Smooth muscle cell (in vitro differentiated cells): ENCODE data around the gene TCHH. TPM values are rescaled to one million over a fixed set of nuclear protein-coding genes. Genes with fewer than 3 reads are reported as not detected.
"Not testable (repeated sequence)": the region's sequence is repeated elsewhere in the genome, so short reads cannot be mapped to it uniquely, and the experiment has no call there.

ENCODE experiments used
- DNase-seq: peaks from one replicate; lab custom pipeline; 2025; ENCODE audit not compliant: unreplicated experiment; lab: John Stamatoyannopoulos, UW
- H2AFZ ChIP-seq: fragments of 200-600 bp; sonication (generic); 2 replicates; pipeline ENCODE4 v1.6.0; 2016; ENCODE audit warnings: antibody characterized with exemption, low read depth, mild to moderate bottlenecking
- H3F3A ChIP-seq: fragments of 200-600 bp; sonication (generic); 2 replicates; pipeline ENCODE4 v1.6.0; 2017; ENCODE audit warnings: antibody characterized with exemption, low read depth
- H3K27ac ChIP-seq: fragments of 200-600 bp; sonication (generic); 2 replicates; pipeline ENCODE4 v1.5.1; 2016; ENCODE audit warnings: low read depth, mild to moderate bottlenecking
- H3K27me3 ChIP-seq: fragments of 200-600 bp; sonication (generic); 2 replicates; pipeline ENCODE4 v1.6.1; 2016; ENCODE audit warnings: low read depth, mild to moderate bottlenecking
- H3K36me3 ChIP-seq: fragments of 200-600 bp; sonication (generic); 2 replicates; pipeline ENCODE4 v1.5.1; 2016; ENCODE audit warnings: low read depth
- H3K4me1 ChIP-seq: fragments of 200-600 bp; sonication (generic); 2 replicates; pipeline ENCODE4 v1.5.1; 2016; ENCODE audit warnings: low read depth
- H3K4me2 ChIP-seq: fragments of 200-600 bp; sonication (generic); 2 replicates; pipeline ENCODE4 v1.6.0; 2016; ENCODE audit warnings: mild to moderate bottlenecking
- H3K4me3 ChIP-seq: fragments of 200-600 bp; sonication (generic); 2 replicates; pipeline ENCODE4 v1.5.1; 2016; ENCODE audit warnings: mild to moderate bottlenecking
- H3K79me2 ChIP-seq: fragments of 200-600 bp; sonication (generic); 2 replicates; pipeline ENCODE4 v1.6.0; 2016; ENCODE audit warnings: low read depth, mild to moderate bottlenecking
- H3K9ac ChIP-seq: fragments of 200-600 bp; sonication (generic); 2 replicates; pipeline ENCODE4 v1.6.0; 2016; ENCODE audit warnings: low read depth
- H3K9me3 ChIP-seq: fragments of 200-600 bp; sonication (generic); replicated peaks from 2 replicates; pipeline ENCODE4 v1.5.1; 2016; ENCODE audit warnings: low read depth
- H4K20me1 ChIP-seq: fragments of 200-600 bp; sonication (generic); 2 replicates; pipeline ENCODE4 v1.6.0; 2016; ENCODE audit warnings: low read depth
- WGBS: methylation state at CpG from one replicate; pipeline ENCODE4 v1.1.7; 2016; ENCODE audit warnings: low lambda C conversion rate; 5-methylcytosine and 5-hydroxymethylcytosine counted together
- polyA plus RNA-seq: library from polyadenylated mRNA; unstranded; fragments of >200 nt; fragmentation: Nextera tagmentation; extraction: Ambion mirVana; gene quantifications from 2 replicates; pipeline ENCODE4 v1.2.1, GENCODE V29; 2016
- total RNA-seq: library from RNA; depleted of rRNA; stranded (reverse); fragments of >200 nt; gene quantifications from 2 replicates; pipeline ENCODE4 v1.2.3, GENCODE V29; 2014
- TF ChIP-seq, protein P1 (sequence below): fragments of 200-600 bp; sonication (generic); IDR thresholded peaks from 2 replicates; pipeline ENCODE4 v1.5.1; 2017; ENCODE audit warnings: borderline replicate concordance, mild to moderate bottlenecking, antibody characterized with exemption; ENCODE audit not compliant: insufficient read depth, poor library complexity, severe bottlenecking

The TCHH gene
- total and polyA plus RNA-seq, 2 experiments from 2014 or later, result not detected

DNA sequence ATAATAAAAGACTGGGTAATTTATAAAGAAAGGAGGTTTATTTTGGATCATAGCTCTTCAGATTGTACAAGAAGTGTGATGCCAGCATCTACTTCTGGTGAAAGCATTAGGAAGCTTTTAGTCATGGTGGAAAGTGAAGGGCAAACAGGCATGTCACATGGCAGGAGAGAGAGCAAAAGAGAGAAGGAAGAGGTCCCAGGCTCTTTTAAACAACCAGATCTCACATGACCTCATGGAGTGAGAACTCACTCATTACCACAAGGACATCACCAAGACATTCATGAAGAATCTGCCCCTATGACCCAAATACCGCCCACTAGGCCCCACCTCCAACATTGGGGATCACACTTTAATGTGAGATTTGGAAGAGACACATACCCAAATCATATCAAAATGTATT lies 33.7 kb upstream of the TCHH start:
- Histone ChIP-seq H3F3A (no peaks in the 10 kb centered on the region), H3K36me3 (no peaks in the 10 kb centered on the region), H3K27ac (no peak overlapping the region), H4K20me1 (no peaks in the 10 kb centered on the region), H3K9me3 (no peaks in the 10 kb centered on the region), H3K27me3 (no peaks in the 10 kb centered on the region), H3K4me3 (no peak overlapping the region), H3K79me2 (no peaks in the 10 kb centered on the region), H2AFZ (no peak overlapping the region), H3K4me1 (no peaks in the 10 kb centered on the region), H3K4me2 (no peak overlapping the region), H3K9ac (no peak overlapping the region)
- DNase-seq, result no peak
- TF ChIP-seq, protein P1, sequence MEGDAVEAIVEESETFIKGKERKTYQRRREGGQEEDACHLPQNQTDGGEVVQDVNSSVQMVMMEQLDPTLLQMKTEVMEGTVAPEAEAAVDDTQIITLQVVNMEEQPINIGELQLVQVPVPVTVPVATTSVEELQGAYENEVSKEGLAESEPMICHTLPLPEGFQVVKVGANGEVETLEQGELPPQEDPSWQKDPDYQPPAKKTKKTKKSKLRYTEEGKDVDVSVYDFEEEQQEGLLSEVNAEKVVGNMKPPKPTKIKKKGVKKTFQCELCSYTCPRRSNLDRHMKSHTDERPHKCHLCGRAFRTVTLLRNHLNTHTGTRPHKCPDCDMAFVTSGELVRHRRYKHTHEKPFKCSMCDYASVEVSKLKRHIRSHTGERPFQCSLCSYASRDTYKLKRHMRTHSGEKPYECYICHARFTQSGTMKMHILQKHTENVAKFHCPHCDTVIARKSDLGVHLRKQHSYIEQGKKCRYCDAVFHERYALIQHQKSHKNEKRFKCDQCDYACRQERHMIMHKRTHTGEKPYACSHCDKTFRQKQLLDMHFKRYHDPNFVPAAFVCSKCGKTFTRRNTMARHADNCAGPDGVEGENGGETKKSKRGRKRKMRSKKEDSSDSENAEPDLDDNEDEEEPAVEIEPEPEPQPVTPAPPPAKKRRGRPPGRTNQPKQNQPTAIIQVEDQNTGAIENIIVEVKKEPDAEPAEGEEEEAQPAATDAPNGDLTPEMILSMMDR, result no peak
- 12% methylated on average over 1 of the region's 1 CpG for WGBS

DNA sequence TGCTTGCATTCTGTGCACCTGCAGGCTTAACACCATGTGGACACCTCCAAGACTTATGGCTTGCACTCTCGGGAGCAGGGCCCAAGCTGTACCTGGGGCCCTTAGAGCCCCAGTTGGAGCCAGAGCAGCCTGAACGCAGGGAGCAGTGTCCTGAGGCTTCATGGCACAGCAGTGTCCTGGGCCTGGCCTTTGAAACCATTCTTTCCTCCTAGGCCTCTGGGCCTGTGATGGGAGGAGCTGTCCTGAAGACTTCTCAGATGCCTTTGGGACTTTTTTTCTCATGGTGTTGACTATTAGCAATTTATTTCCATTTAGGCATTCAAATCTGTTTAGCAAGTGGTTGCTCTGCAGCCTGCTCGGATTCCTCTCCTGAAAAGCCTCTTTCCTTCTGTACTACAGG lies 32.8 kb upstream of the TCHH start:
- no peaks in the 10 kb centered on the region for H4K20me1 ChIP-seq
- H3K4me3 ChIP-seq, result no peak overlapping the region
- no peak overlapping the region for H3K4me2 ChIP-seq
- H2AFZ ChIP-seq, result no peak overlapping the region
- H3K4me1 ChIP-seq, result no peaks in the 10 kb centered on the region
- no peak for DNase-seq
- H3K79me2 ChIP-seq, result no peaks in the 10 kb centered on the region
- H3K9me3 ChIP-seq, result no peaks in the 10 kb centered on the region
- TF ChIP-seq, protein P1, result no peak
- H3F3A ChIP-seq, result no peaks in the 10 kb centered on the region
- H3K27ac ChIP-seq, result no peak overlapping the region
- no peaks in the 10 kb centered on the region for H3K36me3 ChIP-seq
- H3K9ac ChIP-seq, result no peak overlapping the region
- H3K27me3 ChIP-seq, result no peaks in the 10 kb centered on the region
- WGBS, result 53% methylated on average over 3 of the region's 3 CpGs

DNA sequence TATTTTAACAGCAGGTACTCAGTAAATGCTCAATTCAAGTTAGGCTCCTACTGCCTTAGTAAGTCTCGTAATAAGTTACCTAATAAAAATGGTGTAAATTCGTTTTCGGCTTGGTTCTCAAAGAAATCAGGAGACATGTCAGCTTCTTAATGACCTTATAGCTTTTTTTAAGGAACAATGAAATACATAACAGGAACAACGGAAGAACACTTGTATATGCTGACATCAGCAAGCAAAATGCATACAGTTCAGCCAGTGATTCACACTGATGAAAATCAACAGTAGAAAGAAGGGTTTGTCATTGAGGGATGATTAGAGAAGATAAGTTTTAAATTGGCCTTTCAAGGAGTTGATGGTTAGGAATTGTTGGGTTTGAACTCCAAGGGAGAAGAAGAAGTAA lies 30.5 kb upstream of the TCHH start:
- Histone ChIP-seq H3K79me2 (no peaks in the 10 kb centered on the region), H3K27ac (no peak overlapping the region), H4K20me1 (no peaks in the 10 kb centered on the region), H3K4me3 (no peak overlapping the region), H3K4me2 (no peak overlapping the region), H3F3A (no peaks in the 10 kb centered on the region), H3K27me3 (no peaks in the 10 kb centered on the region), H3K9me3 (no peaks in the 10 kb centered on the region), H3K36me3 (no peaks in the 10 kb centered on the region), H3K4me1 (no peaks in the 10 kb centered on the region), H3K9ac (no peak overlapping the region), H2AFZ (no peak overlapping the region)
- WGBS, result 80% methylated on average over 4 of the region's 4 CpGs
- TF ChIP-seq, protein P1, result no peak
- DNase-seq, result no peak

DNA sequence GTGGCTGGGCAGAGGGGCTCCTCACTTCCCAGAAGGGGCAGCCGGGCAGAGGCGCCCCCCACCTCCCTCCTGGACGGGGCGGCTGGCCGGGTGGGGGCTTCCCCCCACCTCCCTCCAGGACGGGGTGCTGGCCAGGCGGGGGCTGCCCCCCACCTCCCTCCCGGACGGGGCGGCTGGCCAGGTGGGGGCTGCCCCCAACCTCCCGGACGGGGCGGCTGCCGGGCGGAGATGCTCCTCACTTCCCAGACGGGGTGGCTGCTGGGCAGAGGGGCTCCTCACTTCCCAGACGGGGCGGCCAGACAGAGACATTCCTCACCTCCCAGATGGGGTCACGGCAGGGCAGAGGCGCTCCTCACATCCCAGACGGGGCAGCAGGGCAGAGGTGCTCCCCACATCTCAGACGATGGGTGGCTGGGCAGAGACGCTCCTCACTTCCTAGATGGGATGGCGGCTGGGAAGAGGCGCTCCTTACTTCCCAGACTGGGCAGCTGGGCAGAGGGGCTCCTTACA lies 29.5 kb upstream of the TCHH start:
- WGBS, result 96% methylated on average over 9 of the region's 25 CpGs
- DNase-seq, H3K27ac ChIP-seq, H3K9ac ChIP-seq, H3K79me2 ChIP-seq, H3K4me2 ChIP-seq, H2AFZ ChIP-seq, H3K4me3 ChIP-seq, H3F3A ChIP-seq, H3K4me1 ChIP-seq, H3K36me3 ChIP-seq, H4K20me1 ChIP-seq, H3K9me3 ChIP-seq, H3K27me3 ChIP-seq: not testable (repeated sequence)
